GM23248 (cell line): Measurements from ENCODE around the gene FSIP1. TPM values are rescaled to one million over a fixed set of nuclear protein-coding genes. Genes with fewer than 3 reads are reported as not detected.
A peak's percentile ranks its signal among the peaks of the same experiment; 100 is the strongest.

Experiments
- DNase-seq: peaks from one replicate; pipeline ENCODE4 v3.0.0-alpha.2; 2015
- H2AFZ ChIP-seq: fragments of 200-600 bp; sonication (generic); 2 replicates; pipeline ENCODE4 v1.6.1; 2016; ENCODE audit warnings: antibody characterized with exemption
- H3F3A ChIP-seq: fragments of 200-600 bp; sonication (generic); 2 replicates; pipeline ENCODE4 v1.6.1; 2016; ENCODE audit warnings: mild to moderate bottlenecking, antibody characterized with exemption, mixed run types; ENCODE audit not compliant: insufficient read depth
- H3K27ac ChIP-seq: fragments of 200-600 bp; sonication (generic); 2 replicates; pipeline ENCODE4 v1.5.1; 2016; ENCODE audit warnings: mild to moderate bottlenecking
- H3K27me3 ChIP-seq: fragments of 200-600 bp; sonication (generic); replicated peaks from 2 replicates; pipeline ENCODE4 v1.6.1; 2016; ENCODE audit warnings: mild to moderate bottlenecking; ENCODE audit not compliant: insufficient read depth
- H3K36me3 ChIP-seq: fragments of 200-600 bp; sonication (generic); 2 replicates; pipeline ENCODE4 v1.6.1; 2016; ENCODE audit warnings: low read depth, mild to moderate bottlenecking
- H3K4me1 ChIP-seq: fragments of 200-600 bp; sonication (generic); 2 replicates; pipeline ENCODE4 v1.6.1; 2016; ENCODE audit warnings: mild to moderate bottlenecking; ENCODE audit not compliant: insufficient read depth
- H3K4me2 ChIP-seq: fragments of 200-600 bp; sonication (generic); one replicate; pipeline ENCODE4 v1.6.1; 2016; ENCODE audit warnings: mild to moderate bottlenecking; ENCODE audit not compliant: unreplicated experiment
- H3K4me3 ChIP-seq: fragments of 200-600 bp; sonication (generic); 2 replicates; pipeline ENCODE4 v1.5.1; 2016; ENCODE audit warnings: mild to moderate bottlenecking
- H3K79me2 ChIP-seq: fragments of 200-600 bp; sonication (generic); 2 replicates; pipeline ENCODE4 v1.6.1; 2016; ENCODE audit warnings: mild to moderate bottlenecking; ENCODE audit not compliant: insufficient read depth
- H3K9ac ChIP-seq: fragments of 200-600 bp; sonication (generic); 2 replicates; pipeline ENCODE4 v1.6.1; 2016; ENCODE audit warnings: mild to moderate bottlenecking
- H3K9me2 ChIP-seq: fragments of 200-600 bp; sonication (generic); 2 replicates; pipeline ENCODE4 v1.6.1; 2016; ENCODE audit warnings: mixed run types, mild to moderate bottlenecking, moderate library complexity; ENCODE audit not compliant: insufficient read depth
- H3K9me3 ChIP-seq: fragments of 200-600 bp; sonication (generic); one replicate; pipeline ENCODE4 v1.6.1; 2017; ENCODE audit warnings: low read depth
- H4K20me1 ChIP-seq: fragments of 200-600 bp; sonication (generic); 2 replicates; pipeline ENCODE4 v1.6.0; 2016; ENCODE audit not compliant: insufficient read depth
- EZH2 ChIP-seq: fragments of 200-600 bp; sonication (generic); IDR thresholded peaks from 2 replicates; pipeline ENCODE4 v1.6.1; 2018; ENCODE audit warnings: antibody characterized with exemption, mild to moderate bottlenecking; ENCODE audit not compliant: insufficient read depth, poor library complexity, severe bottlenecking
- EZH2phosphoT487 ChIP-seq: fragments of 200-600 bp; sonication (generic); IDR thresholded peaks from 2 replicates; pipeline ENCODE4 v1.6.1; 2018; ENCODE audit warnings: antibody characterized with exemption, moderate library complexity, mild to moderate bottlenecking, low read depth; ENCODE audit not compliant: insufficient read depth
- WGBS, 2 experiments: methylation state at CpG; one replicate each; pipeline ENCODE4 v1.1.6; 2015 to 2017; ENCODE audit warnings: low lambda C conversion rate in 2 of 2, low coverage in 1 of 2; ENCODE audit errors: missing lambda C conversion rate in 2 of 2; 5-methylcytosine and 5-hydroxymethylcytosine counted together
- in situ Hi-C: fragments of 300-500 bp; cut with MboI; formaldehyde crosslinking; loops from 2 replicates; pipeline ENCODE4 v1.15.0; 2020
- polyA plus RNA-seq: library from polyadenylated mRNA; unstranded; fragments of >200 nt; fragmentation: Nextera tagmentation; extraction: Ambion mirVana; gene quantifications from 2 replicates; pipeline ENCODE4 v1.2.1, GENCODE V29; 2016
- total RNA-seq: library from RNA; depleted of rRNA; stranded (reverse); fragments of >200 nt; shearing (Covaris generic); gene quantifications from 2 replicates; pipeline ENCODE4 v1.2.3, GENCODE V29; 2014

Gene FSIP1
- total and polyA plus RNA-seq, 2 experiments from 2014 or later: 2.4 TPM

- H2AFZ ChIP-seq: no peak overlapping the region
- H3K9me3 ChIP-seq: no peaks in the 10 kb centered on the region
- 0 out of 2 replicates have a peak, but pooled peaks cover 4% of the 10 kb centered on the region for H3F3A ChIP-seq
- in situ Hi-C loops: no loop called here
- no peak for TF ChIP-seq EZH2phosphoT487
- no peak for TF ChIP-seq EZH2
- H4K20me1 ChIP-seq: no peaks in the 10 kb centered on the region
- no peak for DNase-seq
- no peaks in the 10 kb centered on the region for H3K36me3 ChIP-seq
- H3K9ac ChIP-seq: no peak overlapping the region
- H3K9me2 ChIP-seq: no peaks in the 10 kb centered on the region
- 85 to 94% methylated on average over 4 of the region's 4 CpGs for WGBS, 2 experiments
- no peak overlapping the region for H3K27ac ChIP-seq
- H3K4me1 ChIP-seq: no peaks in the 10 kb centered on the region
- H3K79me2 ChIP-seq: no peaks in the 10 kb centered on the region
- H3K4me3 ChIP-seq: no peak overlapping the region
- no peak overlapping the region for H3K4me2 ChIP-seq
- H3K27me3 ChIP-seq: no peaks in the 10 kb centered on the region
These were observed 53.1 kb downstream of the FSIP1 start for GRCh38 chr15:39729500-39729899.

GRCh38 chr15:39728845-39729244 is 53.8 kb downstream of the FSIP1 start:
- H3K36me3 ChIP-seq: no peaks in the 10 kb centered on the region
- H3K79me2 ChIP-seq: no peaks in the 10 kb centered on the region
- no peaks in the 10 kb centered on the region for H4K20me1 ChIP-seq
- in situ Hi-C loops: no loop called here
- no peaks in the 10 kb centered on the region for H3K9me3 ChIP-seq
- 0 out of 2 replicates have a peak, but pooled peaks cover 4% of the 10 kb centered on the region for H3F3A ChIP-seq
- no peak overlapping the region for H3K9ac ChIP-seq
- no peak overlapping the region for H3K4me2 ChIP-seq
- no peak overlapping the region for H2AFZ ChIP-seq
- no peaks in the 10 kb centered on the region for H3K27me3 ChIP-seq
- H3K9me2 ChIP-seq: no peaks in the 10 kb centered on the region
- TF ChIP-seq EZH2 (no peak), EZH2phosphoT487 (no peak)
- H3K27ac ChIP-seq: no peak overlapping the region
- no peaks in the 10 kb centered on the region for H3K4me1 ChIP-seq
- no peak overlapping the region for H3K4me3 ChIP-seq
- DNase-seq: no peak
- 68% methylated on average over 2 of the region's 2 CpGs for WGBS, 2 experiments

- no peak overlapping the region for H3K27ac ChIP-seq
These were observed 60.7 kb downstream of the FSIP1 start for GRCh38 chr15:39721893-39722292.

GRCh38 chr15:39720621-39721611 is 61.7 kb downstream of the FSIP1 start:
- H3K27ac ChIP-seq: peak overlapping the region; percentile 63
- H3K4me1 ChIP-seq: peaks cover 35% of the 10 kb centered on the region
- TF ChIP-seq EZH2 (no peak), EZH2phosphoT487 (0 out of 2 replicates have a peak, but pooled peaks have one; percentile 55)
- no peaks in the 10 kb centered on the region for H4K20me1 ChIP-seq
- peak overlapping the region; percentile 37 for H3K9ac ChIP-seq
- no peaks in the 10 kb centered on the region for H3K36me3 ChIP-seq
- no peaks in the 10 kb centered on the region for H3K27me3 ChIP-seq
- 24 to 26% methylated on average over 6 of the region's 6 CpGs for whole genome bisulfite sequencing, 2 experiments
- DNase-seq: peak; percentile 70
- no peaks in the 10 kb centered on the region for H3K9me2 ChIP-seq
- H3K4me3 ChIP-seq: peak overlapping the region; percentile 50
- no peaks in the 10 kb centered on the region for H3K79me2 ChIP-seq
- in situ Hi-C loops: no loop called here
- H2AFZ ChIP-seq: peak overlapping the region; percentile 11
- no peaks in the 10 kb centered on the region for H3K9me3 ChIP-seq
- peak overlapping the region; percentile 72 for H3K4me2 ChIP-seq
- peaks cover 31% of the 10 kb centered on the region for H3F3A ChIP-seq

More at GRCh38 chr15:39721893-39722292, 60.7 kb downstream of the FSIP1 start:
- H3K9ac ChIP-seq: no peak overlapping the region
- in situ Hi-C loops: no loop called here
- peaks cover 30% of the 10 kb centered on the region for H3K4me1 ChIP-seq
- H3K9me3 ChIP-seq: no peaks in the 10 kb centered on the region
- no peaks in the 10 kb centered on the region for H3K36me3 ChIP-seq
- WGBS, 2 experiments: 96 to 97% methylated on average over 6 of the region's 6 CpGs
- no peak overlapping the region for H3K4me3 ChIP-seq
- no peaks in the 10 kb centered on the region for H3K79me2 ChIP-seq
- no peak overlapping the region for H3K4me2 ChIP-seq
- no peaks in the 10 kb centered on the region for H3K9me2 ChIP-seq
- peaks cover 31% of the 10 kb centered on the region for H3F3A ChIP-seq
- TF ChIP-seq EZH2: no peak
- TF ChIP-seq EZH2phosphoT487: no peak
- H3K27me3 ChIP-seq: no peaks in the 10 kb centered on the region
- H2AFZ ChIP-seq: no peak overlapping the region
- H4K20me1 ChIP-seq: no peaks in the 10 kb centered on the region
- no peak for DNase-seq
